Fibroblast of skin of abdomen (primary cell): ENCODE measurements around the gene SEMA4G.
A peak's percentile ranks its signal among the peaks of the same experiment; 100 is the strongest.
"Not testable (repeated sequence)": the region's sequence is repeated elsewhere in the genome, so short reads cannot be mapped to it uniquely, and the experiment has no call there.

Source experiments
- DNase-seq: peaks from one replicate; pipeline ENCODE4 v3.0.0-alpha.2; 2013

Gene SEMA4G

GRCh38 chr10:100970914-100971811 is 1.9 kb downstream of the SEMA4G start:
- DNase-seq = no peak

- no peak for DNase-seq
These were observed 3.0 kb downstream of the SEMA4G start for GRCh38 chr10:100972115-100972903.

GRCh38 chr10:100972904-100973535 is 3.7 kb downstream of the SEMA4G start:
- DNase-seq = no peak

GRCh38 chr10:100975397-100975796 is 6.1 kb downstream of the SEMA4G start:
- DNase-seq = not testable (repeated sequence)

GRCh38 chr10:100976906-100977305 is 7.6 kb downstream of the SEMA4G start:
- no peak for DNase-seq

- no peak for DNase-seq
These were observed 8.1 kb downstream of the SEMA4G start for GRCh38 chr10:100977436-100977835.

GRCh38 chr10:100978121-100978900 is 9.0 kb downstream of the SEMA4G start:
- DNase-seq = no peak

GRCh38 chr10:100978901-100979195 is 9.5 kb downstream of the SEMA4G start:
- no peak for DNase-seq

- DNase-seq = no peak
These were observed 10.5 kb downstream of the SEMA4G start for GRCh38 chr10:100979791-100980272.

- DNase-seq = no peak
These were observed 11.0 kb downstream of the SEMA4G start for GRCh38 chr10:100980311-100980710.

GRCh38 chr10:100980711-100981110 is 11.4 kb downstream of the SEMA4G start:
- DNase-seq = no peak

- no peak for DNase-seq
These were observed 12.0 kb downstream of the SEMA4G start for GRCh38 chr10:100981178-100981772.

GRCh38 chr10:100982916-100983830 is 13.9 kb downstream of the SEMA4G start:
- DNase-seq = no peak

- DNase-seq = no peak
These were observed 14.8 kb downstream of the SEMA4G start for GRCh38 chr10:100983868-100984671.

- no peak for DNase-seq
These were observed 15.4 kb downstream of the SEMA4G start for GRCh38 chr10:100984672-100985177.

- DNase-seq = no peak
These were observed 16.0 kb downstream of the SEMA4G start for GRCh38 chr10:100985336-100985735.

- DNase-seq = no peak
These were observed 17.3 kb downstream of the SEMA4G start for GRCh38 chr10:100986623-100986951.

- DNase-seq = peak; percentile 70
These were observed 17.8 kb downstream of the SEMA4G start, which contains the start of the genes MRPL43 and TWNK for GRCh38 chr10:100986952-100987684. MRPL43 (minus strand) TSS chr10:100987497; CDS start chr10:100987443, 54 bp downstream. TWNK (plus strand) TSS chr10:100987543; CDS start chr10:100988211, 668 bp downstream.

GRCh38 chr10:100987685-100988049 is 18.4 kb downstream of the SEMA4G start:
- no peak for DNase-seq
